Measurements from ENCODE around the gene BMF. TPM values are rescaled to one million over a fixed set of nuclear protein-coding genes. Genes with fewer than 3 reads are reported as not detected.

The BMF gene
- total RNA-seq, 2 donors from 2014 or later = 8.8 to 19.0 TPM

- 76% methylated on average over 9 of the region's 9 CpGs for WGBS
- no peaks in the 10 kb centered on the region for H3K27me3 ChIP-seq (replicated peaks; ENCODE audit: insufficient read depth)
- H3K4me3 ChIP-seq = no peak overlapping the region
- H3K36me3 ChIP-seq = peaks cover 0 to 8% of the 10 kb centered on the region in 2 donors
- no peak overlapping the region for H3K27ac ChIP-seq
- TF ChIP-seq POLR2AphosphoS5 (IDR thresholded peaks at IDR 0.05) (no peak), POLR2A (IDR thresholded peaks at IDR 0.05) (no peak)
- TF ChIP-seq, protein P1, sequence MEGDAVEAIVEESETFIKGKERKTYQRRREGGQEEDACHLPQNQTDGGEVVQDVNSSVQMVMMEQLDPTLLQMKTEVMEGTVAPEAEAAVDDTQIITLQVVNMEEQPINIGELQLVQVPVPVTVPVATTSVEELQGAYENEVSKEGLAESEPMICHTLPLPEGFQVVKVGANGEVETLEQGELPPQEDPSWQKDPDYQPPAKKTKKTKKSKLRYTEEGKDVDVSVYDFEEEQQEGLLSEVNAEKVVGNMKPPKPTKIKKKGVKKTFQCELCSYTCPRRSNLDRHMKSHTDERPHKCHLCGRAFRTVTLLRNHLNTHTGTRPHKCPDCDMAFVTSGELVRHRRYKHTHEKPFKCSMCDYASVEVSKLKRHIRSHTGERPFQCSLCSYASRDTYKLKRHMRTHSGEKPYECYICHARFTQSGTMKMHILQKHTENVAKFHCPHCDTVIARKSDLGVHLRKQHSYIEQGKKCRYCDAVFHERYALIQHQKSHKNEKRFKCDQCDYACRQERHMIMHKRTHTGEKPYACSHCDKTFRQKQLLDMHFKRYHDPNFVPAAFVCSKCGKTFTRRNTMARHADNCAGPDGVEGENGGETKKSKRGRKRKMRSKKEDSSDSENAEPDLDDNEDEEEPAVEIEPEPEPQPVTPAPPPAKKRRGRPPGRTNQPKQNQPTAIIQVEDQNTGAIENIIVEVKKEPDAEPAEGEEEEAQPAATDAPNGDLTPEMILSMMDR (IDR thresholded peaks at IDR 0.05) = no peak
- no peaks in the 10 kb centered on the region for H3K9me3 ChIP-seq
- H3K4me1 ChIP-seq (replicated peaks) = peaks cover 13% of the 10 kb centered on the region
- no peak for DNase-seq (ENCODE audit: low spot score)
- intact Hi-C loops (cut with DNase I) = no loop called here
Measured at GRCh38 chr15:40087991-40088928, 20.4 kb downstream of the BMF start.

DNA sequence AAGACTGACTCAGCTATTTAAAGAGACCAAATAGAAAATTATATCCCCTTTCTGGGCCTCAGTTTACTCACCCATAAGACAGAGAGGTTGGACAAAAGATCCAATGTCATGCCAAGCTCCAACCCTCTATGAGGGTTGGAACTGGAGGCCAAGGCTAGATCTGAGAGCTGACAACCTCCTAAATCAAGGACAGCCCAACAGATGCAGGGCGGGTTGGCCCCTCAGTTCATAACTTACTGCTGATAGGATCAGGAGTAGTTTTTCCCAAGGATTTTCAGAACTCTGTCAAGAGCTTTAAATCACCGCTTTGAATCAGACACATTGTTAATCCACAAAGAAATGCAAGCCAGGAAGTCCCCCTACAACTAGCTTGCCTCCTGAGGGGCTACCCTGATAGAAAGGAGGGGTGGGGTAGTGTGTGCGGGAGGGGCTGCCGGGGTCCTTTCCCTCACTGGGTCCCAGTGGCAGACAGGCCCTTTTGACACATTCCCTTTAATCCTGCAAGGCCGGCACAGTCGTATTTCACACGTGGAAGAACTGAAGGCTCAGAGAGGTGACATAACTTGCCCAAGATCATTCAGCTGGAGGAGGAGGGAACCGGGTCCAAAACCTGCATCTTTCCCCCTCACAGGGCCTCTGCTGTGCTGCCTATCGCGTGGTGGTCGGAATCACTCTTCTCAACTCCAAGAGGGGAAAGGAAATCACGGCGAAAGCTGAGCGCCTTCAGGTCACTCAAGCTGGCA lies 21.4 kb downstream of the BMF start:
- Histone ChIP-seq H3K9me3 (no peaks in the 10 kb centered on the region), H3K36me3 (peaks cover 0 to 8% of the 10 kb centered on the region in 2 donors), H3K27me3 (replicated peaks; ENCODE audit: insufficient read depth) (no peaks in the 10 kb centered on the region), H3K4me3 (no peak overlapping the region), H3K4me1 (replicated peaks) (peaks cover 4% of the 10 kb centered on the region), H3K27ac (no peak overlapping the region)
- WGBS = 57% methylated on average over 14 of the region's 14 CpGs
- intact Hi-C loops (cut with DNase I) = no loop called here
- TF ChIP-seq POLR2AphosphoS5 (IDR thresholded peaks at IDR 0.05) (no peak), POLR2A (IDR thresholded peaks at IDR 0.05) (no peak)
- TF ChIP-seq, protein P1 (IDR thresholded peaks at IDR 0.05) = no peak
- DNase-seq (ENCODE audit: low spot score) = no peak

- WGBS = 56% methylated on average over 10 of the region's 10 CpGs
- H3K27ac ChIP-seq = no peak overlapping the region
- no peak for DNase-seq (ENCODE audit: low spot score)
- H3K4me1 ChIP-seq (replicated peaks) = no peaks in the 10 kb centered on the region
- H3K27me3 ChIP-seq (replicated peaks; ENCODE audit: insufficient read depth) = no peaks in the 10 kb centered on the region
- no peaks in the 10 kb centered on the region for H3K36me3 ChIP-seq
- no peak overlapping the region for H3K4me3 ChIP-seq
- TF ChIP-seq POLR2A (IDR thresholded peaks at IDR 0.05) (no peak), POLR2AphosphoS5 (IDR thresholded peaks at IDR 0.05) (no peak)
- TF ChIP-seq, protein P1 (IDR thresholded peaks at IDR 0.05) = no peak
- H3K9me3 ChIP-seq = no peaks in the 10 kb centered on the region
- intact Hi-C loops (cut with DNase I) = no loop called here
Measured at GRCh38 chr15:40085266-40085665, 23.4 kb downstream of the BMF start.

DNA sequence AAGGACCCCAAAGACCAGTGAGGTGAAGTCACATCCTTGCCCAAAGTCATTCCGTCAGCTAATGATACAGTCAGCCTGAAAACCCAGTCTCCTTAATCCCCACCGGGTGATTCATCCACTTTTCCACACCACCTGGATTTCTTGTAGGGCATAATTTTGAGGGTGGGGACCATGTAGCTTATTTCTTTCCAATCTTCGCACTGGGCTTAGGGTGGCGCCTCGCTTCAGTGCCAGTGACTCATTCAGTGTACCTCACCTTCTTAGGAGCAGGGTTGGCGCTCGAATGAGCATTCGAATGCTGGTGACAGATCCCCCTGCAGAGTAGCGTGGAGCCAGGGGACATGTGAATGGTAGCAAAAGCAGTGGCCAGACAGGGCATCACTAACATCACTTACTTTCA lies 24.0 kb downstream of the BMF start:
- Histone ChIP-seq H3K4me3 (no peak overlapping the region), H3K36me3 (no peaks in the 10 kb centered on the region), H3K27me3 (replicated peaks; ENCODE audit: insufficient read depth) (no peaks in the 10 kb centered on the region), H3K9me3 (no peaks in the 10 kb centered on the region), H3K4me1 (replicated peaks) (no peaks in the 10 kb centered on the region), H3K27ac (no peak overlapping the region)
- DNase-seq (ENCODE audit: low spot score) = no peak
- TF ChIP-seq POLR2A (IDR thresholded peaks at IDR 0.05) (no peak), POLR2AphosphoS5 (IDR thresholded peaks at IDR 0.05) (no peak)
- TF ChIP-seq, protein P1 (IDR thresholded peaks at IDR 0.05) = no peak
- 93% methylated on average over 9 of the region's 9 CpGs for WGBS
- intact Hi-C loops (cut with DNase I) = no loop called here

Data from prostate gland (tissue), 2 donors.